Mesodermal cell (in vitro differentiated cells): ENCODE measurements around the gene CIB1.

Experiments
- H3K27ac ChIP-seq: 2 replicates; pipeline ENCODE4 v1.7.0; 2013; ENCODE audit warnings: mild to moderate bottlenecking, low read depth, low read length, moderate library complexity; ENCODE audit not compliant: severe bottlenecking
- H3K36me3 ChIP-seq: 2 replicates; pipeline ENCODE4 v1.7.1; 2013; ENCODE audit warnings: mild to moderate bottlenecking, low read length, moderate library complexity; ENCODE audit not compliant: control insufficient read depth, insufficient read depth
- H3K4me1 ChIP-seq: one replicate; pipeline ENCODE4 v1.7.1; 2013; ENCODE audit warnings: mild to moderate bottlenecking, low read length; ENCODE audit not compliant: insufficient read depth, control insufficient read depth, poor library complexity, severe bottlenecking
- H3K4me3 ChIP-seq: 2 replicates; pipeline ENCODE4 v1.7.0; 2013; ENCODE audit warnings: low read length, control low read depth, mild to moderate bottlenecking; ENCODE audit not compliant: insufficient read depth, poor library complexity, severe bottlenecking; ENCODE audit errors: extremely low read depth
- H3K9me3 ChIP-seq: 2 replicates; pipeline ENCODE4 v1.7.1; 2013; ENCODE audit warnings: mild to moderate bottlenecking, low read length, moderate library complexity; ENCODE audit not compliant: control insufficient read depth
- WGBS, 2 experiments: methylation state at CpG; one replicate each; pipeline ENCODE4 v1.1.5; 2013; ENCODE audit warnings: missing lambda C conversion rate in 2 of 2; ENCODE audit not compliant: insufficient coverage in 2 of 2; 5-methylcytosine and 5-hydroxymethylcytosine counted together

Gene CIB1

GRCh38 chr15:90227816-90228772 is 5.6 kb downstream of the CIB1 start:
- Histone ChIP-seq H3K36me3 (peaks cover 82% of the 10 kb centered on the region), H3K9me3 (no peaks in the 10 kb centered on the region), H3K4me3 (no peak overlapping the region), H3K4me1 (peaks cover 4% of the 10 kb centered on the region), H3K27ac (no peak overlapping the region)
- 95 to 96% methylated on average over 33 to 37 of the region's 38 CpGs for WGBS, 2 experiments

GRCh38 chr15:90227336-90227735 is 6.4 kb downstream of the CIB1 start:
- peaks cover 82% of the 10 kb centered on the region for H3K36me3 ChIP-seq
- no peak overlapping the region for H3K4me3 ChIP-seq
- no peaks in the 10 kb centered on the region for H3K9me3 ChIP-seq
- H3K27ac ChIP-seq, result no peak overlapping the region
- peaks cover 4% of the 10 kb centered on the region for H3K4me1 ChIP-seq
- WGBS, 2 experiments, result 86 to 94% methylated on average over 5 to 7 of the region's 7 CpGs

GRCh38 chr15:90225504-90226234 is 8.1 kb downstream of the CIB1 start:
- peaks cover 71% of the 10 kb centered on the region for H3K36me3 ChIP-seq
- H3K27ac ChIP-seq, result no peak overlapping the region
- H3K4me1 ChIP-seq, result no peaks in the 10 kb centered on the region
- WGBS, 2 experiments, result 96 to 98% methylated on average over 14 to 15 of the region's 18 CpGs
- no peak overlapping the region for H3K4me3 ChIP-seq
- no peaks in the 10 kb centered on the region for H3K9me3 ChIP-seq

GRCh38 chr15:90225047-90225446 is 8.7 kb downstream of the CIB1 start:
- Histone ChIP-seq H3K9me3 (no peaks in the 10 kb centered on the region), H3K4me3 (no peak overlapping the region), H3K4me1 (no peaks in the 10 kb centered on the region), H3K27ac (no peak overlapping the region), H3K36me3 (peaks cover 65% of the 10 kb centered on the region)
- 95 to 97% methylated on average over 7 to 16 of the region's 17 CpGs for WGBS, 2 experiments

- Histone ChIP-seq H3K4me1 (no peaks in the 10 kb centered on the region), H3K4me3 (no peak overlapping the region), H3K27ac (no peak overlapping the region), H3K9me3 (no peaks in the 10 kb centered on the region), H3K36me3 (peaks cover 51% of the 10 kb centered on the region)
- WGBS, 2 experiments, result 95 to 97% methylated on average over 17 to 21 of the region's 22 CpGs
These were observed 10.1 kb downstream of the CIB1 start for GRCh38 chr15:90223441-90224165.

- no CpG with 5 or more reads among the region's 2 CpGs for WGBS, 2 experiments
These were observed 11.2 kb downstream of the CIB1 start for GRCh38 chr15:90222547-90222946.

GRCh38 chr15:90221246-90221900 is 12.4 kb downstream of the CIB1 start:
- H3K9me3 ChIP-seq, result no peaks in the 10 kb centered on the region
- WGBS, 2 experiments, result 68 to 72% methylated on average over 11 to 14 of the region's 14 CpGs
- H3K27ac ChIP-seq, result no peak overlapping the region
- H3K4me3 ChIP-seq, result no peak overlapping the region
- H3K4me1 ChIP-seq, result no peaks in the 10 kb centered on the region
- peaks cover 35% of the 10 kb centered on the region for H3K36me3 ChIP-seq

More at GRCh38 chr15:90222547-90222946, 11.2 kb downstream of the CIB1 start:
- Histone ChIP-seq H3K4me3 (no peak overlapping the region), H3K4me1 (no peaks in the 10 kb centered on the region), H3K36me3 (peaks cover 43% of the 10 kb centered on the region), H3K27ac (no peak overlapping the region), H3K9me3 (no peaks in the 10 kb centered on the region)

- no peak overlapping the region for H3K4me3 ChIP-seq
- peaks cover 21% of the 10 kb centered on the region for H3K36me3 ChIP-seq
- no peak overlapping the region for H3K27ac ChIP-seq
- 58% methylated on average over 15 to 17 of the region's 17 CpGs for WGBS, 2 experiments
- no peaks in the 10 kb centered on the region for H3K9me3 ChIP-seq
- H3K4me1 ChIP-seq, result no peaks in the 10 kb centered on the region
These were observed 14.2 kb downstream of the CIB1 start for GRCh38 chr15:90219421-90220141.

- 95 to 96% methylated on average over 8 of the region's 9 CpGs for WGBS, 2 experiments
- H3K4me1 ChIP-seq, result peaks cover 6% of the 10 kb centered on the region
- H3K36me3 ChIP-seq, result peaks cover 9% of the 10 kb centered on the region
- H3K4me3 ChIP-seq, result no peak overlapping the region
- no peaks in the 10 kb centered on the region for H3K9me3 ChIP-seq
- no peak overlapping the region for H3K27ac ChIP-seq
These were observed 15.9 kb downstream of the CIB1 start for GRCh38 chr15:90217671-90218394.
